ENCODE measurements around the gene NDUFA6.
"Not testable (repeated sequence)": the region's sequence is repeated elsewhere in the genome, so short reads cannot be mapped to it uniquely, and the experiment has no call there.

The NDUFA6 gene

DNA sequence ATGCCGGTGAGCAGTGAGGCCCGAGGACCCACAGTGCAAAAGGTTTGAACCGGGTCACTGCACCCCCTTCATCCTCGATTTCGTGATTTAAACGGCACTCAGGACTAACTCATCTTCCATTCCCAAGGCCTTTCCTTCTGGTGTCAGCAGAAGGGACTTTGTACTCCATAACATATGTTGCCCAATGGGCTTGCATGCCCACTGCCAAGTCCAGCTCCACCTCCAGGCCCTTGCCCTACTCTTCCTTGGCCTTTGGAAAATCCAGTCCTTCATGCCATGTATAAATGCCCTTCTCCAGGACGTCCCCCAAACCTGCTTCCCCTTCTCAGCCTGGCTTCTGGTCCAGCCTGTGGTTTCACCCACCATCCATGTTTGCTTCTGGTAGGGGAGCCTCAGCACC lies 39.6 kb upstream of the NDUFA6 start:
- H3K4me1 ChIP-seq (ENCODE audit: insufficient read depth, low read length); H3K9ac ChIP-seq (ENCODE audit: low read depth, low read length); H3K4me3 ChIP-seq (ENCODE audit: low read length); H3K27ac ChIP-seq (ENCODE audit: low read depth, low read length); H3K36me3 ChIP-seq (ENCODE audit: insufficient read depth, low read length); H3K9me3 ChIP-seq (ENCODE audit: insufficient read depth, low read depth, low read length); H3K27me3 ChIP-seq (ENCODE audit: insufficient read depth, low read length): not testable (repeated sequence)
- 35% methylated on average over 1 of the region's 7 CpGs for WGBS

DNA sequence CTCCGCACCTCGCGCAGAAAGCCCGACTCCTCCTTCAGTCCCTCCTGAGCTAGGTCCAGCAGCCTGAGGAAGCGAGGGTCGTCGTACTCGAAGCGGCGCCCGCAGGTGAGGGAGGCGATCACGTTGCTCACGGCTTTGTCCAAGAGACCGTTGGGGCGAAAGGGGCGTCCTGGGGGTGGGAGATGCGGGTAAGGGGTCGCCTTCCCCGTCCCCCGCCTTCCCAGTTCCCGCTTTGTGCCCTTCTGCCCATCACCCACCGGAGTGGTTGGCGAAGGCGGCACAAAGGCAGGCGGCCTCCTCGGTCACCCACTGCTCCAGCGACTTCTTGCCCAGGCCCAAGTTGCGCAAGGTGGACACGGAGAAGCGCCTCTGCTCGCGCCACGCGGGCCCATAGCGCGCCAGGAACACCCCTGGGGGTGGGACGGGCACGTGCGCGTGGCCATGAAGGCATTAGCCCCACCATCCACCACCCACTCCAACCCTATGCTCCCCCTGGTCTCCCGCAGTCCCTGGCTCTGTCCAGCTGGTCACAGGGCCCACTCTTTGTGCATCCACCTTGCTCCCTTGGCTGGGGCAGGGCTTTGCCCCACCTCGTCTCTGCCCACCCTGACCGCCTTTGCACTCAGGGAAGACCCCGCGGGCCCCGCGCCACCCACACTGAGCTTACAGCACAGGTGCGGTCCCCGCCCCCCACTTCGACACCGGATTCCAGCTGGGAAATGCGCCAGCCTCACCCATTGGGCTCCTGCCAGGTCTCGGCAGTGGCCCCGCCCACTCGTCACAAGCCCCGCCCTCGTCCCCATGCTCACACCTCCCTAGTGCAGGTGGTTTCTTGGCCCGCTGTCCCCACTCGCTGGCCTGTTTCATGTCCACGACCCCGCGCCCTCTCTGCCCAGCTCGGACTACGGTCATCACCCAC lies 38.5 kb upstream of the NDUFA6 start:
- not testable (repeated sequence) for H3K9me3 ChIP-seq (ENCODE audit: insufficient read depth, low read depth, low read length); H3K4me3 ChIP-seq (ENCODE audit: low read length); H3K27ac ChIP-seq (ENCODE audit: low read depth, low read length); H3K4me1 ChIP-seq (ENCODE audit: insufficient read depth, low read length); H3K36me3 ChIP-seq (ENCODE audit: insufficient read depth, low read length); H3K27me3 ChIP-seq (ENCODE audit: insufficient read depth, low read length); H3K9ac ChIP-seq (ENCODE audit: low read depth, low read length)
- 94% methylated on average over 65 of the region's 65 CpGs for WGBS

DNA sequence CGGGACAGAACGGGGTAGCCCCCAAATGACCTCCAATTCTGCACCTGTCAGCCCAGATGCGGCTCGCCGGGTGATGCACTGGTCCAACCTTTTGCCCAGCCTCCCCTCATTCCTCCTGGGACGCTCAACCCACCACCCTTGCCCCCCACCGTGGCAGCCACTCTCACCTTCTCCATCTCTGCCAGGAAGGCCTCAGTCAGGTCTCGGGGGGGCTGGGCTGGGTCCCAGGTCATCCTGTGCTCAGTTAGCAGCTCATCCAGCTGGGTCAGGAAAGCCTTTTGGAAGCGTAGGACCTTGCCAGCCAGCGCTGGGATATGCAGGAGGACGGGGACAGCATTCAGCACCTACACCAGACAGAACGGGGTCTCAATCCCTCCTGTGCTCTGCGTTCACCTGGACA lies 37.4 kb upstream of the NDUFA6 start:
- H3K27me3 ChIP-seq (ENCODE audit: insufficient read depth, low read length); H3K4me1 ChIP-seq (ENCODE audit: insufficient read depth, low read length); H3K4me3 ChIP-seq (ENCODE audit: low read length); H3K27ac ChIP-seq (ENCODE audit: low read depth, low read length); H3K9ac ChIP-seq (ENCODE audit: low read depth, low read length); H3K36me3 ChIP-seq (ENCODE audit: insufficient read depth, low read length); H3K9me3 ChIP-seq (ENCODE audit: insufficient read depth, low read depth, low read length): not testable (repeated sequence)
- WGBS: 93% methylated on average over 13 of the region's 13 CpGs

DNA sequence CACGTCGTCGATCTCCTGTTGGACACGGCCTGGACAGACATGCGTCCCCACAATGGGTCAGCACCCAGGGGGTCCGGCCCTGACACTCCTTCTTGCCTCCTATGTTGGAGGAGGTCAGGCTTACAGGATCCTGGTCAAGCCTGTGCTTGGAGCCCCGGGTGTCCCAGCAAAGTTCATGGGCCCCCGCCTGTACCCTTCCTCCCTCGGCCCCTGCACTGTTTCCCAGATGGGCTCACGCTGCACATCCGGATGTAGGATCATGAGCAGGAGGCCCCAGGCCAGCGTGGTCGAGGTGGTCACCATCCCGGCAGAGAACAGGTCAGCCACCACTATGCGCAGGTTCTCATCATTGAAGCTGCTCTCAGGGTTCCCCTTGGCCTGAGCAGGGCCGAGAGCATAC lies 37.0 kb upstream of the NDUFA6 start:
- H3K4me1 ChIP-seq (ENCODE audit: insufficient read depth, low read length): no peaks in the 10 kb centered on the region
- H3K4me3 ChIP-seq (ENCODE audit: low read length): no peak overlapping the region
- no peaks in the 10 kb centered on the region for H3K27me3 ChIP-seq (ENCODE audit: insufficient read depth, low read length)

DNA sequence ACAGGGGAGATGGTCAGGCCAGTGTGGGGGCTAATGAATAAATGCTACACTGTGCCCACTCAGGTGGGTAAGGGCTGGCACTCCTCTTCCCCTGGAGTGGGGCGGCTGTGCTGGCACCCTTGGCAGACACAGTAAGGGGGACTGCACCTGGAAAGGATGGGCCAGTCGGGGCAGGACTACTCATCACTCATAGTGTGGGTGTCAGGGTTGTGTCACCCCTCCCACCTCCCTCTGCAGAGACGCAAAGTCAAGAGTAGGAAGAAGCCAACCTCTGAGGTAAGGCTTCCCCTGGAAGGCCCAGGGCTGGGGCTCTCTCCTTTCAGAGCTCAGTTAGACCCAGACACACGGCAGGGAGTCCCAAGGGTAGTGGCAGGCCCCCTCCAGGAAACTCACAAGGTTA lies 33.0 kb upstream of the NDUFA6 start:
- not testable (repeated sequence) for H3K4me1 ChIP-seq (ENCODE audit: insufficient read depth, low read length); H3K4me3 ChIP-seq (ENCODE audit: low read length); H3K9me3 ChIP-seq (ENCODE audit: insufficient read depth, low read depth, low read length); H3K9ac ChIP-seq (ENCODE audit: low read depth, low read length); H3K27ac ChIP-seq (ENCODE audit: low read depth, low read length); H3K36me3 ChIP-seq (ENCODE audit: insufficient read depth, low read length); H3K27me3 ChIP-seq (ENCODE audit: insufficient read depth, low read length)
- WGBS: no CpG with 5 or more reads among the region's 4 CpGs

More for the DNA sequence above, 37.0 kb upstream of the NDUFA6 start:
- Histone ChIP-seq H3K36me3 (ENCODE audit: insufficient read depth, low read length) (no peaks in the 10 kb centered on the region), H3K9ac (ENCODE audit: low read depth, low read length) (no peak overlapping the region), H3K27ac (ENCODE audit: low read depth, low read length) (no peak overlapping the region), H3K9me3 (ENCODE audit: insufficient read depth, low read depth, low read length) (no peaks in the 10 kb centered on the region)
- 94% methylated on average over 16 of the region's 16 CpGs for WGBS

DNA sequence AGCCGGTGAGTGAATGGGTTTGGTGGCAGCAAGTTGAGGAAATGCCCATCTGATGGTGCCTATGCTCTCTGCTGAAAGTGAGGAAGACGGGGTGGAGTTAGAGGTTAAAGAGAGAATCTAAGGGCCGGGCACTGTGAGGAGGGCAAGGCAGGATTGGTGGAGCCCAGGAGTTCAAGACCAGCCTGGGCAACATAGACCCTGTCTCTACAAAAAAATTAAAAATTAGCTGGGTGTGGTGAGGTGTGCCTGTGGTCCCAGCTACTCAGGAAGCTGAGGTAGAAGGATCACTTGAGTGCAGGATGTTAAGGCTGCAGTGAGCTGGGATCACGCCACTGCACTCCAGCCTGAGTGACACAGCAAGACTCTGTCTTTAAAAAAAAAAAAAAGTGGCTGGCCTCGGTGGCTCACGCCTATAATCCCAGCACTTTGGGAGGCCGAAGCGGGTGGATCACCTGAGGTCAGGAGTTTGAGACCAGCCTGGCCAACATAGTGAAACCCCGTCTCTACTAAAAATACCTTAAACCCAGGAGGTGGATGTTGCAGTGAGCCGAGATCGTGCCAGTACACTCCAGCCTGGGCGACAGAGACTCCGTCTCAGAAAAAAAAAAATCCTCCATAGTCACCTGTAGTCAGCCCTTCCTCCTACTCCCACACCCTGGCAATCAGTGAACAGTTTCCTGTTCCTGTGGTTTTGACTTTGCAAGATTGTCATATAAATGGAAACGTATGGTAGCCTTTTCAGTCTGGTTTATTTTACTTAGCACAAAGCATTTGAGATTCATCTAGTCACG lies 29.9 kb upstream of the NDUFA6 start:
- 88% methylated on average over 15 of the region's 15 CpGs for WGBS
- H3K9me3 ChIP-seq (ENCODE audit: insufficient read depth, low read depth, low read length); H3K27ac ChIP-seq (ENCODE audit: low read depth, low read length); H3K36me3 ChIP-seq (ENCODE audit: insufficient read depth, low read length); H3K4me1 ChIP-seq (ENCODE audit: insufficient read depth, low read length); H3K4me3 ChIP-seq (ENCODE audit: low read length); H3K27me3 ChIP-seq (ENCODE audit: insufficient read depth, low read length); H3K9ac ChIP-seq (ENCODE audit: low read depth, low read length): not testable (repeated sequence)

DNA sequence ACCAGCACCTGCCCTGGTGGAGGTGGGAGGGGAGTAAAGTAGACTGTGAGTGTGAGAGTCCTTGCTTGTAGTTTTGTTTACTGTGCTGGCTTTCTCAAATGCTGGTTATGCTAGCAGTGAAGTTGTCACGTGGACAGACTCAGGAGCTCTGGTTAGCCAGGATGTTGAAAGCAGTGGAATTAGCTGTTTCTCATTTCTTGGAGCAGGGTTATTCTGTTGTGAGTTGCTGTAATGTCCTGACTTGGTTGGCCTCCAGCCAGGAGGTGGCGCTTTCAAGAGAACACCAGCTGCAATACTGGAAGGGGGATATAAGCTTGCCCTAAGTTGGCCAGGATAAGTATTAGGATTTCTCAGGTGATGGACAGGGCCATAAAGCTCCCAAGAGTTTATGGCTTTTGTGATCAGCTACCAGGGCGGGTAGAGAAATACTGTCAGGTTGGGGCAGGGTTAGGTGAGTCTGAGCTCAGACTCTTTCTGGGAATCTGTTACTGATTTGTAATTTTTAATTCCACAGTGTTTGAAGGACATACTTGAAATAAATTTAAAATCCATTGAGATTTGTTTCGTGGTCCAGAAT lies 26.4 kb upstream of the NDUFA6 start:
- WGBS: 80% methylated on average over 3 of the region's 4 CpGs
- no peaks in the 10 kb centered on the region for H3K27me3 ChIP-seq (ENCODE audit: insufficient read depth, low read length)
- no peak overlapping the region for H3K9ac ChIP-seq (ENCODE audit: low read depth, low read length)
- H3K36me3 ChIP-seq (ENCODE audit: insufficient read depth, low read length): no peaks in the 10 kb centered on the region
- peaks cover 22% of the 10 kb centered on the region for H3K9me3 ChIP-seq (ENCODE audit: insufficient read depth, low read depth, low read length)
- no peak overlapping the region for H3K4me3 ChIP-seq (ENCODE audit: low read length)
- no peak overlapping the region for H3K27ac ChIP-seq (ENCODE audit: low read depth, low read length)
- H3K4me1 ChIP-seq (ENCODE audit: insufficient read depth, low read length): no peaks in the 10 kb centered on the region

DNA sequence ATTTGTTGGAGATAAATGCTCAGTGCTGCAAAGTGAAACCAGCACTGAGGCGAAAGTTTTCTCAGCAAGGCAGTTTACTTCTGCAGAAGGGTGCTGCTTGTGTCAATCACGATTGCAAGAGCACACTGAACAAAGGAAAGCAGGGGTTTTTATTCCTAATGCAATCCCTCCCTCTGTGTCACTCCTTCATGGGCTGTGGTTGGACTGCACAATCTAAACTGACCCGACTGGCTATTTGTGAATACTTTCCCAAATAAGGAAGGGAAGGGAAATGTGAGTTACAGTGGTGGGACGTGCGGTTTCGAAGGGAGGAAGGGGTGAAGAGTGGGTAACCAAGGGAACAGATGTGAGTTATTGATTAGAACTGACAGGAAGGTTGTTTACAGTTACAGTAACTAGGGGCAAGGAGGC lies 24.9 kb upstream of the NDUFA6 start:
- peaks cover 22% of the 10 kb centered on the region for H3K9me3 ChIP-seq (ENCODE audit: insufficient read depth, low read depth, low read length)
- H3K4me1 ChIP-seq (ENCODE audit: insufficient read depth, low read length); H3K9ac ChIP-seq (ENCODE audit: low read depth, low read length); H3K27me3 ChIP-seq (ENCODE audit: insufficient read depth, low read length); H3K27ac ChIP-seq (ENCODE audit: low read depth, low read length); H3K36me3 ChIP-seq (ENCODE audit: insufficient read depth, low read length); H3K4me3 ChIP-seq (ENCODE audit: low read length): not testable (repeated sequence)
- 84% methylated on average over 6 of the region's 6 CpGs for WGBS

DNA sequence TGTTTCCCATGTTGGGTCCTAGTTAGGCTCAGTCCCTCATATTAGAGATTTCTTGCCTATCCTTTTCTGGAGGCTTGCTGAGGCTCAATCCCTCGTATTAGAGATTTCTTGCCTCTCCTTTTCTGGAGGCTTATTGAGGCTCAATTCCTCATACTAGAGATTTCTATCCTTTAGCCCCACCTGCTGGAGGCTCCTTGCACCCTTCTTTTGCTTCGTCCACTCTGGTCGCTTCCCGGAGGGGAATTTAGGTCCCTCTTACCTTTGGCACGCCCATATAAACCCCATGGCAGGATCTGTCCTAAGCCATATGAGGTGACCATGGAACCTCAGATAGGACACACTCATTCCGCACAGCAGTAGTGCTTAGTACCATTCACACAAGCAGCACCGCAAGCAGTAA lies 24.1 kb upstream of the NDUFA6 start:
- no peak overlapping the region for H3K4me3 ChIP-seq (ENCODE audit: low read length)
- WGBS: 88% methylated on average over 7 of the region's 7 CpGs
- H3K36me3 ChIP-seq (ENCODE audit: insufficient read depth, low read length): no peaks in the 10 kb centered on the region
- no peak overlapping the region for H3K27ac ChIP-seq (ENCODE audit: low read depth, low read length)
- no peaks in the 10 kb centered on the region for H3K4me1 ChIP-seq (ENCODE audit: insufficient read depth, low read length)
- no peaks in the 10 kb centered on the region for H3K27me3 ChIP-seq (ENCODE audit: insufficient read depth, low read length)
- peaks cover 22% of the 10 kb centered on the region for H3K9me3 ChIP-seq (ENCODE audit: insufficient read depth, low read depth, low read length)
- no peak overlapping the region for H3K9ac ChIP-seq (ENCODE audit: low read depth, low read length)

DNA sequence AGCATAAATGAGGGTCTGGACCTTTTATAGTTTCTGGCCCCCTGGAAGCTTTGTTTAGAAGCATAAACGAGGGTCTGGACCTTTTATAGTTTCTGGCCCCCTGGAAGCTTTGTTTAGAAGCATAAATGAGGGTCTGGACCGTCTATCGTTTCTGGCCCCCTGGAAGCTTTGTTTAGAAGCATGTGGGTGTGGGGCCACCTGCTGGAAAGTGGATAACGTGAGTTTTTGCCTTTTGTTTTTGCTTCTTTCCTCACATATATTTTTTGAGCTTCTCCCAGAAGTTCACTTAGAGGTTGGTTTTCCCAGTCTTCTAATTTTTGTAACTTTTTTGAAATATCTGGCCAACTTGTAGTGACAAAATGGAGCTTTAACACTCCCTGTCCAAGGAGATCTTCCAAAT lies 22.2 kb upstream of the NDUFA6 start:
- H3K9ac ChIP-seq (ENCODE audit: low read depth, low read length); H3K4me1 ChIP-seq (ENCODE audit: insufficient read depth, low read length); H3K36me3 ChIP-seq (ENCODE audit: insufficient read depth, low read length); H3K27ac ChIP-seq (ENCODE audit: low read depth, low read length); H3K27me3 ChIP-seq (ENCODE audit: insufficient read depth, low read length); H3K4me3 ChIP-seq (ENCODE audit: low read length): not testable (repeated sequence)
- 19% methylated on average over 4 of the region's 4 CpGs for WGBS
- H3K9me3 ChIP-seq (ENCODE audit: insufficient read depth, low read depth, low read length): peaks cover 22% of the 10 kb centered on the region

DNA sequence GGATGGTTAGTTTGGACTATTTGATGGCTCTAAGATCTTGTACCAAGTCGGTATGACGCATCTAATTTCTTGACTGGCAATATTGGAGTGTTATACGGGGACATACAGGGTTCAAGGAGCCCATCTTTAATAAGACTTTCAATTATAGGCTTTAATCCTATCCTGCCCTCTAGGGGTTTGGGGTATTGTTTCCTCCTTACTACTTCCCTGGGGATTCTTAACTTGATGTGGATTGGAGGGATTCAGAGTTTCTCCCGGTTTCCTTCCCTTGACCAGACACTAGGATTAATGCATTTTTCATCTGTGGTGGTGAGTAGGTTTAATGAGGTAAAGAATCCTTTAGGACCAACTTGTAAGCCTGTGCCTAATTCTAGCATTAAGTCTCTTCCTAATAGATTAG lies 21.2 kb upstream of the NDUFA6 start:
- Histone ChIP-seq H3K9ac (ENCODE audit: low read depth, low read length) (no peak overlapping the region), H3K4me3 (ENCODE audit: low read length) (no peak overlapping the region), H3K4me1 (ENCODE audit: insufficient read depth, low read length) (no peaks in the 10 kb centered on the region), H3K9me3 (ENCODE audit: insufficient read depth, low read depth, low read length) (peaks cover 22% of the 10 kb centered on the region), H3K27me3 (ENCODE audit: insufficient read depth, low read length) (no peaks in the 10 kb centered on the region), H3K27ac (ENCODE audit: low read depth, low read length) (no peak overlapping the region), H3K36me3 (ENCODE audit: insufficient read depth, low read length) (no peaks in the 10 kb centered on the region)
- WGBS: 93% methylated on average over 3 of the region's 4 CpGs
